Thyroid gland (tissue), 4 donors: ENCODE measurements around the gene STARD10. TPM values are rescaled to one million over a fixed set of nuclear protein-coding genes. Genes with fewer than 3 reads are reported as not detected.

ENCODE experiments used
- DNase-seq, 2 donors: peaks; one replicate each; pipeline ENCODE4 v3.0.0-alpha.2; 2019
- H3K27ac ChIP-seq, 3 donors: fragments of 200-600 bp; sonication (generic); 1 replicate in 2 of 3; 2 replicates in 1 of 3; pipeline ENCODE4 v1.5.1; 2016 to 2019; ENCODE audit warnings: mild to moderate bottlenecking in 1 of 3, moderate library complexity in 1 of 3
- H3K27me3 ChIP-seq: fragments of 200-600 bp; sonication (generic); one replicate; pipeline ENCODE4 v1.5.1; 2019
- H3K36me3 ChIP-seq, 2 donors: fragments of 200-600 bp; sonication (generic); one replicate each; pipeline ENCODE4 v1.5.1; 2016 to 2019
- H3K4me1 ChIP-seq, 2 donors: fragments of 200-600 bp; sonication (generic); one replicate each; pipeline ENCODE4 v1.5.1; 2017 to 2019
- H3K4me3 ChIP-seq, 3 donors: fragments of 200-600 bp; sonication (generic); replicated peaks in 1 of 3; 1 replicate in 2 of 3; 2 replicates in 1 of 3; pipeline ENCODE4 v1.5.1; 2016; ENCODE audit warnings: mild to moderate bottlenecking in 1 of 3
- H3K9me3 ChIP-seq: fragments of 200-600 bp; sonication (generic); one replicate; pipeline ENCODE4 v1.5.1; 2017
- CTCF ChIP-seq, 6 experiments: fragments of 200-600 bp in 3 of 6; fragments of 450-650 bp in 3 of 6; sonication (generic) in 3 of 6; IDR thresholded peaks; one replicate each; pipeline ENCODE4 v1.5.1; 2016 to 2019; ENCODE audit warnings: antibody characterized with exemption in 6 of 6, mild to moderate bottlenecking in 2 of 6, inconsistent platforms in 1 of 6, moderate library complexity in 1 of 6
- POLR2A ChIP-seq, 2 donors: fragments of 450-650 bp; IDR thresholded peaks; one replicate each; pipeline ENCODE4 v1.6.1; 2017; ENCODE audit warnings: antibody characterized with exemption in 2 of 2, mild to moderate bottlenecking in 2 of 2, moderate library complexity in 1 of 2
- WGBS, 2 donors: methylation state at CpG; one replicate each; pipeline ENCODE4 v1.1.5; 2017; 5-methylcytosine and 5-hydroxymethylcytosine counted together
- intact Hi-C: fragments of 100-400 bp; cut with DNase I; formaldehyde crosslinking; loops from one replicate; pipeline ENCODE4 v1.15.1; 2023
- total RNA-seq, 4 donors: library from RNA; depleted of rRNA; stranded (reverse); fragments of >200 nt; gene quantifications; one replicate each; pipeline ENCODE4 v1.2.3, GENCODE V29; 2016

The STARD10 gene
- total RNA-seq, 4 donors from 2014 or later: 67.7 to 113 (median 82.0) TPM

GRCh38 chr11:72770799-72771198, 23.0 kb downstream of the STARD10 start:
- WGBS, 2 donors: 79 to 82% methylated on average over 3 of the region's 3 CpGs
- Histone ChIP-seq H3K36me3 (no peaks in the 10 kb centered on the region), H3K9me3 (no peaks in the 10 kb centered on the region), H3K27me3 (no peaks in the 10 kb centered on the region), H3K4me3 (no peak overlapping the region), H3K27ac (peak overlapping the region in 1 of 3 donors; percentile 43), H3K4me1 (peaks cover 28 to 65% of the 10 kb centered on the region in 2 donors)
- TF ChIP-seq CTCF (IDR thresholded peaks at IDR 0.05) (no peak), POLR2A (IDR thresholded peaks at IDR 0.05) (no peak)
- intact Hi-C loops: no loop called here
- peak; percentile 53 to 57 for DNase-seq

- no peaks in the 10 kb centered on the region for H3K36me3 ChIP-seq
- TF ChIP-seq CTCF (IDR thresholded peaks at IDR 0.05) (no peak), POLR2A (IDR thresholded peaks at IDR 0.05) (no peak)
- H3K27ac ChIP-seq: peak overlapping the region in 2 of 3 donors; percentile 17 to 43
- H3K9me3 ChIP-seq: no peaks in the 10 kb centered on the region
- intact Hi-C loops: no loop called here
- no peak for DNase-seq
- H3K4me3 ChIP-seq: no peak overlapping the region
- peaks cover 28 to 65% of the 10 kb centered on the region in 2 donors for H3K4me1 ChIP-seq
- 74 to 77% methylated on average over 4 of the region's 4 CpGs for WGBS, 2 donors
- H3K27me3 ChIP-seq: no peaks in the 10 kb centered on the region
Observed at GRCh38 chr11:72769680-72770079, 24.2 kb downstream of the STARD10 start.

GRCh38 chr11:72768581-72768980, 25.3 kb downstream of the STARD10 start:
- Histone ChIP-seq H3K4me3 (no peak overlapping the region), H3K4me1 (peaks cover 33 to 73% of the 10 kb centered on the region in 2 donors), H3K27ac (no peak overlapping the region), H3K9me3 (no peaks in the 10 kb centered on the region), H3K36me3 (no peaks in the 10 kb centered on the region), H3K27me3 (no peaks in the 10 kb centered on the region)
- intact Hi-C loops: no loop called here
- DNase-seq: no peak
- 96 to 100% methylated on average over 2 to 3 of the region's 3 CpGs for WGBS, 2 donors
- no peak for TF ChIP-seq CTCF (IDR thresholded peaks at IDR 0.05)
- no peak for TF ChIP-seq POLR2A (IDR thresholded peaks at IDR 0.05)

- Histone ChIP-seq H3K27me3 (no peaks in the 10 kb centered on the region), H3K9me3 (no peaks in the 10 kb centered on the region), H3K4me3 (no peak overlapping the region), H3K36me3 (no peaks in the 10 kb centered on the region), H3K4me1 (peaks cover 33 to 65% of the 10 kb centered on the region in 2 donors), H3K27ac (peak overlapping the region in 1 of 3 donors; percentile 36)
- TF ChIP-seq CTCF (IDR thresholded peaks at IDR 0.05) (no peak), POLR2A (IDR thresholded peaks at IDR 0.05) (no peak)
- intact Hi-C loops: no loop called here
- WGBS, 2 donors: 98 to 100% methylated on average over 3 to 4 of the region's 4 CpGs
- DNase-seq: no peak
Observed at GRCh38 chr11:72767203-72768062, 26.4 kb downstream of the STARD10 start.
